ENCODE measurements around the gene GIMAP2. TPM values are rescaled to one million over a fixed set of nuclear protein-coding genes. Genes with fewer than 3 reads are reported as not detected.
"Not testable (repeated sequence)": the region's sequence is repeated elsewhere in the genome, so short reads cannot be mapped to it uniquely, and the experiment has no call there.

The GIMAP2 gene
- total RNA-seq, 1 experiment from 2014 or later: not detected

- H3T11ph ChIP-seq (ENCODE audit: low read length); H2AFZ ChIP-seq (ENCODE audit: low read length); H2AK5ac ChIP-seq (ENCODE audit: insufficient read length, low read length); H3K27me3 ChIP-seq (ENCODE audit: insufficient read depth, low read length); H2BK20ac ChIP-seq (ENCODE audit: low read depth, low read length, poor library complexity, severe bottlenecking); H3K4me2 ChIP-seq (ENCODE audit: insufficient read depth, insufficient read length, low read length); H3K9ac ChIP-seq (ENCODE audit: extremely low read depth, insufficient read length, low read length); H3K4ac ChIP-seq (ENCODE audit: low read depth, low read length); H2BK15ac ChIP-seq (ENCODE audit: low read depth, low read length); H3K79me1 ChIP-seq (ENCODE audit: insufficient read depth, low read depth, low read length, poor library complexity, severe bottlenecking); H3K79me2 ChIP-seq (ENCODE audit: insufficient read depth, low read length); H3K18ac ChIP-seq (ENCODE audit: insufficient read length, low read depth, low read length); H3K27ac ChIP-seq (ENCODE audit: insufficient read length, low read depth, low read length); H3K14ac ChIP-seq (ENCODE audit: insufficient read depth, low read length); H2BK5ac ChIP-seq (ENCODE audit: insufficient read length, low read length); H3K23me2 ChIP-seq (ENCODE audit: insufficient read length, low read depth, low read length, poor library complexity, severe bottlenecking); DNase-seq; H3K56ac ChIP-seq (ENCODE audit: insufficient read length, low read depth, low read length); H3K36me3 Mint-ChIP-seq (ENCODE audit: insufficient read depth in 1 of 3, low read depth in 3 of 3); H2BK12ac ChIP-seq (ENCODE audit: insufficient read length, low read depth, low read length); H4K8ac ChIP-seq (replicated peaks; ENCODE audit: insufficient read length, low read depth, low read length); H3K27ac Mint-ChIP-seq; H3K4me3 Mint-ChIP-seq; H3K23ac ChIP-seq (ENCODE audit: insufficient read length, low read depth, low read length); H3K9me3 ChIP-seq (ENCODE audit: control insufficient read depth, low read depth, low read length); H2BK120ac ChIP-seq (ENCODE audit: low read depth, low read length, poor library complexity, severe bottlenecking); H4K20me1 ChIP-seq (ENCODE audit: control insufficient read depth, insufficient read depth, insufficient read length); H3K4me1 Mint-ChIP-seq; H4K91ac ChIP-seq (ENCODE audit: insufficient read length, low read depth, low read length); H3K4me1 ChIP-seq (ENCODE audit: insufficient read depth, low read length); H4K5ac ChIP-seq (ENCODE audit: insufficient read length, low read depth, low read length): not testable (repeated sequence)
- Mint-ChIP-seq H3K27me3 (ENCODE audit: low read depth) (peaks cover 48% of the 10 kb centered on the region), H3K9me3 (peaks cover 22 to 30% of the 10 kb centered on the region in 2 experiments)
- WGBS (ENCODE audit: extremely low coverage, insufficient read length, low lambda C conversion rate): no CpG with 5 or more reads among the region's 2 CpGs
Measured at GRCh38 chr7:150680364-150680763, 5.1 kb upstream of the GIMAP2 start.
